ENCODE measurements around the gene SPI1.

- TF ChIP-seq CTCF (IDR thresholded peaks at IDR 0.05; ENCODE audit: low read depth, low read length) (no peak), POLR2A (IDR thresholded peaks at IDR 0.05; ENCODE audit: extremely low read depth, insufficient read length) (no peak)
Measured at GRCh38 chr11:47384498-47384897, 6.2 kb upstream of the SPI1 start.
